Transverse colon (tissue), 4 donors: ENCODE measurements around the gene ATP6V0C. TPM values are rescaled to one million over a fixed set of nuclear protein-coding genes. Genes with fewer than 3 reads are reported as not detected.

ENCODE experiments used
- DNase-seq: peaks from one replicate; pipeline ENCODE4 v3.0.0-alpha.2; 2019
- H3K27ac ChIP-seq, 4 donors: fragments of 200-600 bp; sonication (generic); 2 replicates each; pipeline ENCODE4 v1.5.1; 2016 to 2018; ENCODE audit warnings: inconsistent platforms in 4 of 4
- H3K27me3 ChIP-seq: fragments of 200-600 bp; sonication (generic); 2 replicates; pipeline ENCODE4 v1.5.1; 2017; ENCODE audit warnings: inconsistent platforms
- H3K36me3 ChIP-seq, 4 donors: fragments of 200-600 bp; sonication (generic); 2 replicates each; pipeline ENCODE4 v1.5.1; 2017 to 2019; ENCODE audit warnings: inconsistent platforms in 4 of 4
- H3K4me1 ChIP-seq, 4 donors: fragments of 200-600 bp; sonication (generic); 2 replicates each; pipeline ENCODE4 v1.5.1; 2017 to 2020; ENCODE audit warnings: inconsistent platforms in 4 of 4
- H3K4me3 ChIP-seq, 4 donors: fragments of 200-600 bp; sonication (generic); 1 replicate in 1 of 4; 2 replicates in 3 of 4; pipeline versions ENCODE4 v1.5.1 to v1.6.1; 2017 to 2019; ENCODE audit warnings: inconsistent platforms in 4 of 4
- H3K9me3 ChIP-seq, 2 donors: fragments of 200-600 bp; sonication (generic); 2 replicates each; pipeline ENCODE4 v1.5.1; 2017 to 2019; ENCODE audit warnings: inconsistent platforms in 2 of 2
- CTCF ChIP-seq, 5 experiments: fragments of 200-600 bp in 3 of 5; fragments of 450-650 bp in 2 of 5; sonication (generic) in 3 of 5; IDR thresholded peaks; 1 replicate in 2 of 5; 2 replicates in 3 of 5; pipeline ENCODE4 v1.5.1; 2016 to 2017; ENCODE audit warnings: antibody characterized with exemption in 5 of 5, inconsistent platforms in 3 of 5, mild to moderate bottlenecking in 2 of 5, moderate library complexity in 1 of 5
- EP300 ChIP-seq: sonication (generic); formaldehyde crosslinking; IDR thresholded peaks from one replicate; pipeline ENCODE4 v1.6.1; 2017; ENCODE audit warnings: antibody characterized with exemption, low read depth
- POLR2A ChIP-seq: fragments of 450-650 bp; IDR thresholded peaks from one replicate; pipeline ENCODE4 v1.6.1; 2016; ENCODE audit warnings: antibody characterized with exemption, mild to moderate bottlenecking, moderate library complexity
- POLR2AphosphoS5 ChIP-seq, 3 donors: sonication (generic); formaldehyde crosslinking; IDR thresholded peaks; one replicate each; pipeline ENCODE4 v1.6.1; 2016; ENCODE audit warnings: antibody characterized with exemption in 3 of 3
- WGBS, 2 donors: methylation state at CpG; one replicate each; pipeline ENCODE4 v1.1.5; 2018; ENCODE audit warnings: low coverage in 1 of 2; 5-methylcytosine and 5-hydroxymethylcytosine counted together
- in situ Hi-C, 4 donors: fragments of 200-750 bp; cut with MboI; loops; one replicate each; pipeline versions ENCODE4 v1.15.0 to v1.15.1; 2017; ENCODE audit warnings: low sequenced_read_pairs in 3 of 4, low pct_ligation_motif_present in 1 of 4, low pct_unique_long_range_greater_than_20kb in 1 of 4
- intact Hi-C: fragments of 100-400 bp; cut with DNase I; formaldehyde crosslinking; loops from one replicate; pipeline ENCODE4 v1.15.1; 2023; ENCODE audit warnings: low total_unique reads
- total RNA-seq, 4 donors: library from RNA; depleted of rRNA; stranded (reverse); fragments of >200 nt; gene quantifications; one replicate each; pipeline ENCODE4 v1.1.0, GENCODE V29; 2016

Gene ATP6V0C
- total RNA-seq, 4 donors from 2014 or later: 101 to 237 (median 135) TPM

- H3K9me3 ChIP-seq: no peaks in the 10 kb centered on the region
- peaks cover 7 to 26% (median 22%) of the 10 kb centered on the region in 4 donors for H3K4me1 ChIP-seq
- intact Hi-C loops (no loop called here), in situ Hi-C loops (no loop called here)
- no peaks in the 10 kb centered on the region for H3K27me3 ChIP-seq
- 81% methylated on average over 11 of the region's 12 CpGs; no CpG with 5 or more reads in 1 of the 2 donors for WGBS, 2 donors
- no peak overlapping the region for H3K4me3 ChIP-seq
- no peak for DNase-seq
- H3K27ac ChIP-seq: no peak overlapping the region
- no peak for TF ChIP-seq POLR2A
- no peak for TF ChIP-seq EP300
- TF ChIP-seq CTCF (IDR thresholded peaks at IDR 0.05): no peak
- no peak for TF ChIP-seq POLR2AphosphoS5 (IDR thresholded peaks at IDR 0.05)
- peaks cover 0 to 6% (median 2%) of the 10 kb centered on the region in 4 donors for H3K36me3 ChIP-seq
Measured at GRCh38 chr16:2527071-2527783, 13.5 kb downstream of the ATP6V0C start.

GRCh38 chr16:2527784-2528100 is 14.0 kb downstream of the ATP6V0C start:
- no peak for DNase-seq
- intact Hi-C loops: no loop called here
- no peaks in the 10 kb centered on the region for H3K27me3 ChIP-seq
- no peaks in the 10 kb centered on the region for H3K9me3 ChIP-seq
- H3K27ac ChIP-seq: no peak overlapping the region
- WGBS, 2 donors: 94 to 95% methylated on average over 9 to 17 of the region's 24 CpGs
- no peak overlapping the region for H3K4me3 ChIP-seq
- in situ Hi-C loops: no loop called here
- H3K4me1 ChIP-seq: peaks cover 7 to 30% (median 22%) of the 10 kb centered on the region in 4 donors
- H3K36me3 ChIP-seq: peaks cover 0 to 6% (median 2%) of the 10 kb centered on the region in 4 donors
- TF ChIP-seq POLR2A (no peak), CTCF (IDR thresholded peaks at IDR 0.05) (no peak), EP300 (no peak), POLR2AphosphoS5 (IDR thresholded peaks at IDR 0.05) (no peak)

- H3K4me1 ChIP-seq: peaks cover 7 to 32% (median 22%) of the 10 kb centered on the region in 4 donors
- TF ChIP-seq POLR2AphosphoS5 (IDR thresholded peaks at IDR 0.05): no peak
- TF ChIP-seq CTCF (IDR thresholded peaks at IDR 0.05): no peak
- TF ChIP-seq EP300: no peak
- no peak for TF ChIP-seq POLR2A
- in situ Hi-C loops (no loop called here), intact Hi-C loops (no loop called here)
- H3K27ac ChIP-seq: no peak overlapping the region
- no peaks in the 10 kb centered on the region for H3K9me3 ChIP-seq
- peaks cover 0 to 6% (median 2%) of the 10 kb centered on the region in 4 donors for H3K36me3 ChIP-seq
- H3K4me3 ChIP-seq: no peak overlapping the region
- 93% methylated on average over 34 of the region's 36 CpGs; no CpG with 5 or more reads in 1 of the 2 donors for WGBS, 2 donors
- H3K27me3 ChIP-seq: no peaks in the 10 kb centered on the region
- no peak for DNase-seq
Measured at GRCh38 chr16:2528161-2529060, 14.7 kb downstream of the ATP6V0C start.
